ENCODE results near the gene PDIA2.

PDIA2 gene

DNA sequence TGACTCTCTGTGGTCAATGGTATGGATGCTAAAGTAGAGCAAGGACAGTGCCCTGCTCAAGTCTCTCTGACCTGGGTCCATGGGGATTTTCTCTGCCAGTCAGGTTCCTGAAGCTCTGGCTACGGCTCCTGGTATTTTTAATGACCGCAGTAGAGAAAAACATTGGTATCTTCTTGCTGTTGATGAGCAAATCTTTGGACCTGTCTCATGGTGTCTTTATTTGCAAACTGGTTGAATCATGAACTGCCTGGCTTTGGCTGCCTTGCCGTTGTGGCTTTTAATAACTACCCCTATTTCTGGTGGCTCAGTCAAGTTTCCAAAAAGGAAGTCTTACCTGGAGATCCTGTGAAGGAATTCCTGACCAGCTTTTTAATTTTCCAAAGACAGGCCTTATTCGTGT lies 39.6 kb upstream of the PDIA2 start:
- Histone ChIP-seq H3K4me3 (ENCODE audit: low read depth, low read length) (no peak overlapping the region), H3K9me3 (no peaks in the 10 kb centered on the region), H3K4me1 (no peaks in the 10 kb centered on the region), H3K27me3 (no peaks in the 10 kb centered on the region), H3K36me3 (no peaks in the 10 kb centered on the region)
- TF ChIP-seq, protein P1, sequence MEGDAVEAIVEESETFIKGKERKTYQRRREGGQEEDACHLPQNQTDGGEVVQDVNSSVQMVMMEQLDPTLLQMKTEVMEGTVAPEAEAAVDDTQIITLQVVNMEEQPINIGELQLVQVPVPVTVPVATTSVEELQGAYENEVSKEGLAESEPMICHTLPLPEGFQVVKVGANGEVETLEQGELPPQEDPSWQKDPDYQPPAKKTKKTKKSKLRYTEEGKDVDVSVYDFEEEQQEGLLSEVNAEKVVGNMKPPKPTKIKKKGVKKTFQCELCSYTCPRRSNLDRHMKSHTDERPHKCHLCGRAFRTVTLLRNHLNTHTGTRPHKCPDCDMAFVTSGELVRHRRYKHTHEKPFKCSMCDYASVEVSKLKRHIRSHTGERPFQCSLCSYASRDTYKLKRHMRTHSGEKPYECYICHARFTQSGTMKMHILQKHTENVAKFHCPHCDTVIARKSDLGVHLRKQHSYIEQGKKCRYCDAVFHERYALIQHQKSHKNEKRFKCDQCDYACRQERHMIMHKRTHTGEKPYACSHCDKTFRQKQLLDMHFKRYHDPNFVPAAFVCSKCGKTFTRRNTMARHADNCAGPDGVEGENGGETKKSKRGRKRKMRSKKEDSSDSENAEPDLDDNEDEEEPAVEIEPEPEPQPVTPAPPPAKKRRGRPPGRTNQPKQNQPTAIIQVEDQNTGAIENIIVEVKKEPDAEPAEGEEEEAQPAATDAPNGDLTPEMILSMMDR (IDR thresholded peaks at IDR 0.05; ENCODE audit: low read depth, low read length): no peak
- DNase-seq: no peak

DNA sequence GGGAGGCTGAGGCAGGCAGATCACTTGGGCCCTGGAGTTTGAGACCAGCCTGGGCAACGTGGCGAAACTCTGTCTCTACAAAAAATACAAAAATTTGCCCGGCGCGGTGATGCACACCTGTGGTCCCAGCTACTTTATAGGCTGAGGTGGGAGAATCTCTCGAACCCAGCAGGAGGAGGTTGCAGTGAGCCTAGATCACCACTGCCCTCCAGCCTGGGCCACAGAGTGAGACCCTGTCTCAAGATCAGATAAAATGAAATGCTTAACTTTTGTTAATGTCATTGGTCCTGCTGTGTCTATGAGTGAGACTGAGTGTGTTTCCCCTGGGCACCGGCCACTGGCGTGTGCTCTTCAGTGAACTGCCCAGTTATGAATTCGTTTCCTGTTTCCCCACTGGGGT lies 37.9 kb upstream of the PDIA2 start:
- no peak for DNase-seq

DNA sequence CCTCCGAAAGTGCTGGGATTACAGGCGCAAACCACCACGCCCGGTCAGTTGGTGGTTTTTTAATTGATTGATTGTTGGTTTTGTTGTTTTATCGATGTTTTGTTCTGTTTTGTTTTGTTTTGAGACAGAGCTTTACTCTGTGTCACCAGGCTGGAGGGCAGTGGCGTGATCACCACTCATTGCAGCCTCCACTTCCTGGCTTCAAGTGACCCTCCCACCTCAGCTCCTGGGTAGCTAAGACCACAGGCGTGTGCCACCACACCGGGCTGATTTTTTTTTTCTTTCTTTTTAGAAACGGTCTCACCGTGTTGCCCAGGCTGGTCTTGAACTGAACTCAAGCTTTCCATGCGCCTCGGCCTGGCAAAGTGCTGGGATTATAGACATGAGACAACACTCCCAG lies 35.9 kb upstream of the PDIA2 start:
- no peak overlapping the region for H3K4me3 ChIP-seq (ENCODE audit: low read depth, low read length)
- no peaks in the 10 kb centered on the region; the same call in 1 of the 2 replicates for H3K36me3 ChIP-seq
- H3K4me1 ChIP-seq: no peaks in the 10 kb centered on the region
- H3K27me3 ChIP-seq: no peaks in the 10 kb centered on the region
- TF ChIP-seq, protein P1 (IDR thresholded peaks at IDR 0.05; ENCODE audit: low read depth, low read length): no peak
- DNase-seq: no peak
- H3K9me3 ChIP-seq: no peaks in the 10 kb centered on the region

More for the DNA sequence above, 37.9 kb upstream of the PDIA2 start:
- TF ChIP-seq, protein P1 (IDR thresholded peaks at IDR 0.05; ENCODE audit: low read depth, low read length): no peak
- Histone ChIP-seq H3K36me3 (no peaks in the 10 kb centered on the region), H3K4me3 (ENCODE audit: low read depth, low read length) (no peak overlapping the region), H3K9me3 (no peaks in the 10 kb centered on the region), H3K27me3 (no peaks in the 10 kb centered on the region), H3K4me1 (no peaks in the 10 kb centered on the region)

DNA sequence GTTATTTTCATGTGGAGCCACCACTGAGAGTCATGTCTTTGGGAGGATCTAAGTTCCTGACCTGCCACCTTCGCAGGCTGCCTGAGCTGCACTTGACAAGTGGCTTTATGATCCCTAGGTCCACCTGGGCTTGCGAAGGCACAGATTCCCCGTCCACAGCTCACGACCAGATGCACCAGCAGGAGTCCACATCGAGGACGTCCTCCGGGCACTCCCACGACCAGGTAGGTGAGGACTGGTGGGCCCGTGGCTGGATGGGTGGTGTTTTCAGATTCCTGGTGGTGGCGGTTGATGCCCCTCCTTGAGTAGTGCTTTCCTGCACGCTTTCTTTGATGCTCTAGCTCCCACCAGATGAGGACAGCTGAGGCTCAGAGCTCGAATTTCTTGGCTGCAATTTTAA lies 33.5 kb upstream of the PDIA2 start:
- Histone ChIP-seq H3K4me1 (peaks cover 8% of the 10 kb centered on the region), H3K4me3 (ENCODE audit: low read depth, low read length) (no peak overlapping the region), H3K36me3 (no peaks in the 10 kb centered on the region; the same call in 1 of the 2 replicates), H3K9me3 (no peaks in the 10 kb centered on the region), H3K27me3 (no peaks in the 10 kb centered on the region)
- TF ChIP-seq, protein P1 (IDR thresholded peaks at IDR 0.05; ENCODE audit: low read depth, low read length): no peak
- DNase-seq: no peak

DNA sequence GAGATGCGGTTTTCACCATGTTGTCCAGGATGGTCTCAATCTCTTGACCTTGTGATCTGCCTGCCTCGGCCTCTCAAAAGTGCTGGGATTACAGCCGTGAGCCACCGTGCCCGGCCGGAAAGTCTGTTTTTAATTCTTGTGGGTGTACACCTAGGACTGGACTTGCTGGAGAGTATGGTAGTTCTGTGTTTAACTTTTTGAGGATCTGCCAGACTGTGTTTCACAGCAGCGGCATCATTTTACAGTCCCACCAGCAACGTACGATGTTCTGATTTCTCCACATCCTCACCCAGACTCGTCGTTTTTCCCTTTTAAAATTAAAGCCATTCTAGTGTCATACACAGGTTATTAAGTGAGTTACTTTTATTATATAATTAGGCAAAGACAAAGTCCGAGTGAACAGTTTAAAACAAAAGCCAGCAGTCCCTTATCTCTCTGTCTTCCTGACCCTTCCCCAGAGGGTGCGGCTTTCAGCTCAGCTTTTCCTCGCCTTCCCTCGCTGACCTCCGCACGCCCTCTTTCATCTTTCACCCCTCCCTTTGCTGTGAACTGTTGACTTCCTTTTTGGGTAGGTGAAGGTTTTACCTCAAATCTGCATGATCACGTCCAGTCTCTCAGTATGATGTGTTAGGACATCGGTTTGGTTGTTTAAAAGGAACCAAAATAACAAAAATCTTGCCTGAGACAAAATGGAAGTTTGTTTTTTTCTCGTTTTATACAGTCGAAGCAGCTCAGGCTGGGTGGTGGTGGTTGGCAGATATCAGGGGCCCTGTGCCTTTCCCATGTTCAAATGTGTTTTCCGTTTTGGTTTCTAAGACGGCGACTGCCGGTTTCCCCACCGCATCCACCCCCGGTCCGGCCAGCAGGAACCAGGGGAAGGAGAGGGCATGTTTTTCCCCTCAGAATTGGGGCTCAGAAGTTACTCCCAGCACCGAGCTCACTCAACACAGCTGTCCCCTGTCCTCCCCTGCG lies 30.3 kb upstream of the PDIA2 start:
- Histone ChIP-seq H3K4me1 (peaks cover 8% of the 10 kb centered on the region), H3K36me3 (peaks cover 7% of the 10 kb centered on the region), H3K27me3 (no peaks in the 10 kb centered on the region), H3K4me3 (ENCODE audit: low read depth, low read length) (no peak overlapping the region), H3K9me3 (no peaks in the 10 kb centered on the region)
- TF ChIP-seq, protein P1 (IDR thresholded peaks at IDR 0.05; ENCODE audit: low read depth, low read length): no peak
- no peak for DNase-seq

DNA sequence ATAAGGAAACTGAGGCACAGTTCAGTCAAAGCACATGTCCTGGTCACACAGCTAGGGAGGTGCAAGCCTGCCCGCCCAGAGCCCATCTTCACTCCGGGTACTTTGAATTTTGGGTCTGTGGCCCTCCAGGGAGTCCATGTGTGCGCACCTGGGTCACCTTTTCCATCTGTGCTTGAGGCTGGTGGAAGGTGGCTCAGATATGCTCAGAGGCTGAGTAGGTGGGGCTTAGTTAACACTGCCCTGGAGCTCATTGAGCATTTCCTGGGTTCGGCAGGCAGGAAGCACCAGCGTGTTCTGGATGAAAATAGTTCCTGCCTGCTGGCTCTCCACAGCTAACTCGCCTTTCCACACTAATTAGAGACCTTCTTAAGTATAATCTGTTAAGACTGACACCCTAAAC lies 29.1 kb upstream of the PDIA2 start:
- DNase-seq: no peak
- H3K27me3 ChIP-seq: no peaks in the 10 kb centered on the region
- H3K36me3 ChIP-seq: peaks cover 7% of the 10 kb centered on the region
- TF ChIP-seq, protein P1 (IDR thresholded peaks at IDR 0.05; ENCODE audit: low read depth, low read length): no peak
- no peaks in the 10 kb centered on the region for H3K9me3 ChIP-seq
- no peak overlapping the region for H3K4me3 ChIP-seq (ENCODE audit: low read depth, low read length)
- H3K4me1 ChIP-seq: peaks cover 8% of the 10 kb centered on the region
